GM21723 (cell line): Measurements from ENCODE around the gene COL6A2.

ENCODE experiments used
- ATAC-seq: cut with Tn5 transposase; IDR thresholded peaks from one replicate; pipeline ENCODE4 v1.9.1; 2021; ENCODE audit warnings: mild to moderate bottlenecking, moderate library complexity; ENCODE audit not compliant: unreplicated experiment

The COL6A2 gene

GRCh38 chr21:46124083-46124925 lies 26.4 kb downstream of the COL6A2 start:
- ATAC-seq: no peak

- no peak for ATAC-seq
Observed at GRCh38 chr21:46124926-46125845, 27.3 kb downstream of the COL6A2 start.

- ATAC-seq: no peak
Observed at GRCh38 chr21:46125846-46126301, 28.0 kb downstream of the COL6A2 start.

- ATAC-seq: no peak
Observed at GRCh38 chr21:46126309-46127238, 28.7 kb downstream of the COL6A2 start.

GRCh38 chr21:46127239-46128105 lies 29.6 kb downstream of the COL6A2 start:
- ATAC-seq: no peak

- ATAC-seq: no peak
Observed at GRCh38 chr21:46128106-46128932, 30.4 kb downstream of the COL6A2 start.

GRCh38 chr21:46128933-46129571 lies 31.1 kb downstream of the COL6A2 start:
- no peak for ATAC-seq

- no peak for ATAC-seq
Observed at GRCh38 chr21:46129846-46130651, 32.1 kb downstream of the COL6A2 start.

GRCh38 chr21:46130831-46131587 lies 33.1 kb downstream of the COL6A2 start:
- ATAC-seq: no peak

GRCh38 chr21:46131588-46131837 lies 33.6 kb downstream of the COL6A2 start:
- ATAC-seq: no peak

GRCh38 chr21:46131838-46132651 lies 34.1 kb downstream of the COL6A2 start:
- no peak for ATAC-seq

- ATAC-seq: no peak
Observed at GRCh38 chr21:46135782-46136395, 38.0 kb downstream of the COL6A2 start.

- ATAC-seq: no peak
Observed at GRCh38 chr21:46136739-46137349, 38.9 kb downstream of the COL6A2 start.

- no peak for ATAC-seq
Observed at GRCh38 chr21:46137908-46138307, 40.0 kb downstream of the COL6A2 start.

- no peak for ATAC-seq
Observed at GRCh38 chr21:46138383-46138970, 40.6 kb downstream of the COL6A2 start.
